Mucosa of stomach (tissue), 1 donor: Measurements from ENCODE around the gene ST6GALNAC4.

Experiments used
- H3K27me3 ChIP-seq: one replicate; pipeline ENCODE4 v1.7.0; 2013; ENCODE audit warnings: mild to moderate bottlenecking, low read length; ENCODE audit not compliant: control insufficient read depth, insufficient read depth
- H3K36me3 ChIP-seq: one replicate; pipeline ENCODE4 v1.7.0; 2013; ENCODE audit warnings: low read length; ENCODE audit not compliant: control insufficient read depth, insufficient read depth
- H3K4me1 ChIP-seq: one replicate; pipeline ENCODE4 v1.7.0; 2013; ENCODE audit warnings: mild to moderate bottlenecking, low read length; ENCODE audit not compliant: control insufficient read depth, insufficient read depth
- H3K4me3 ChIP-seq: one replicate; pipeline ENCODE4 v1.7.0; 2013; ENCODE audit warnings: low read length
- H3K9ac ChIP-seq: one replicate; pipeline ENCODE4 v1.7.0; 2013; ENCODE audit warnings: mild to moderate bottlenecking, low read length, moderate library complexity
- H3K9me3 ChIP-seq: one replicate; pipeline ENCODE4 v1.7.0; 2013; ENCODE audit warnings: mild to moderate bottlenecking, low read length, moderate library complexity; ENCODE audit not compliant: control insufficient read depth
- donor health status: Pancreatic carcinoma.

The ST6GALNAC4 gene

DNA sequence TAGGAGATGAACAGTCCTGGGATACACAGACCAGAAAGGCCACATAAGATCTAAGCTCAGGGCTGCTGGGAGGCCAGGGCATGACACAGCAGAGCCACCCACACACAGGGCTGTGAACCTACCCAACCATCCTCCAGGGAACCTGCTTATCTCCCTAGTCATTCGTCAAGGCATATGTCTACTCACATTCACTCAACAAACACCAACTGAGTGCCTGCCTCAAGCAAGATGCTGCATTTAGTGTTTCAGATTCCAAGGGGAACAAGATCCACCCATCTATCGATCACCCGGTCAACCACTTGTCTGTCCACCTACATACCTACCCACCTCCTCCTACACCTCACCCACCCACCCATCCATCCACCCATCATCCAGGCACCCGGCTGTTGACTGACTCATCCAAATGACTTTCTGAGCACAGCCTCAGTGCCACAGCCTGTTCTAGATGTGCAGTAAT, 19.0 kb upstream of the ST6GALNAC4 start:
- Histone ChIP-seq H3K9me3 (no peaks in the 10 kb centered on the region), H3K27me3 (no peaks in the 10 kb centered on the region), H3K4me1 (peaks cover 30% of the 10 kb centered on the region), H3K9ac (no peak overlapping the region), H3K4me3 (no peak overlapping the region), H3K36me3 (no peaks in the 10 kb centered on the region)

DNA sequence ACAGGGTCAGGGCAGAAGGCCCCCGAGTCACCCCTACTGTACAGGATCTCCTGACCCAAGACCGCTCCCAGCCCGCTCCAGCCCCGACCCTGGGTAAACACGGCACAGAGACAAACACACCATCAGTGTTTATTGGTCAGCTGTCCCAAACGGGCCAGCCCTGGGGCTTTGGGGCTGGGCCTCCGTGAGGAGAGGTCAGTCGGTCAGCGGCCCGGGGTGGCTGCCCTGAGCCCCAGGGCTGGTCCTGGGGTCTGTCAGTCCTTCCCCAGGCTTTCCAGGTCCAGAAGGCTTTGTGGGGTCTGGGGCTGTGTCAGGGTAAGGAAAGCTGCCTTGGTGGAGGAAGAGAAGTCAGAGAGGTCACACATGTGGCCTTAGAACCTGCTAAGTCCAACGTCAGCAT, 18.1 kb upstream of the ST6GALNAC4 start:
- Histone ChIP-seq H3K4me3 (no peak overlapping the region), H3K9ac (no peak overlapping the region), H3K27me3 (no peaks in the 10 kb centered on the region), H3K4me1 (peaks cover 32% of the 10 kb centered on the region), H3K36me3 (no peaks in the 10 kb centered on the region), H3K9me3 (no peaks in the 10 kb centered on the region)

DNA sequence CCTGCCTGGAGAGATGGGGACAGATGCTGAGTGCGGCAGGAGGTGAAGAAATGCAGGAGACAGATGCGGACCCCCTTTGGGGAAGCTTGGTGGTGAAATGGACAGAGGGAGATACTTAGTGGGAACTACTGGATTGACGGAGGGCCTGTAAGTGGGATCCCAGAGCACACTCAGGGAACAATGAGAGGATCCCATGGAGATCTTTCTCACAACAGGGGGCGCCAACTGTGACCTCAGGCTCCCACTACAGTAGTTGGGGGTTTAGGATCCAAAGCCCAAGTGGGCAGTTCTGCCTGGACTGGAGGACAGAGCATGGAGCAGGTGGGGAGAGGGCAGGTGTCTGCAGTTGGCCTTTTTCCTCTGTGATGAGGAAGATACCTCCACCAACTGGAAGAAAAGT, 17.4 kb upstream of the ST6GALNAC4 start:
- Histone ChIP-seq H3K4me3 (no peak overlapping the region), H3K27me3 (peaks cover 4% of the 10 kb centered on the region), H3K9ac (no peak overlapping the region), H3K9me3 (no peaks in the 10 kb centered on the region), H3K4me1 (peaks cover 29% of the 10 kb centered on the region), H3K36me3 (no peaks in the 10 kb centered on the region)

DNA sequence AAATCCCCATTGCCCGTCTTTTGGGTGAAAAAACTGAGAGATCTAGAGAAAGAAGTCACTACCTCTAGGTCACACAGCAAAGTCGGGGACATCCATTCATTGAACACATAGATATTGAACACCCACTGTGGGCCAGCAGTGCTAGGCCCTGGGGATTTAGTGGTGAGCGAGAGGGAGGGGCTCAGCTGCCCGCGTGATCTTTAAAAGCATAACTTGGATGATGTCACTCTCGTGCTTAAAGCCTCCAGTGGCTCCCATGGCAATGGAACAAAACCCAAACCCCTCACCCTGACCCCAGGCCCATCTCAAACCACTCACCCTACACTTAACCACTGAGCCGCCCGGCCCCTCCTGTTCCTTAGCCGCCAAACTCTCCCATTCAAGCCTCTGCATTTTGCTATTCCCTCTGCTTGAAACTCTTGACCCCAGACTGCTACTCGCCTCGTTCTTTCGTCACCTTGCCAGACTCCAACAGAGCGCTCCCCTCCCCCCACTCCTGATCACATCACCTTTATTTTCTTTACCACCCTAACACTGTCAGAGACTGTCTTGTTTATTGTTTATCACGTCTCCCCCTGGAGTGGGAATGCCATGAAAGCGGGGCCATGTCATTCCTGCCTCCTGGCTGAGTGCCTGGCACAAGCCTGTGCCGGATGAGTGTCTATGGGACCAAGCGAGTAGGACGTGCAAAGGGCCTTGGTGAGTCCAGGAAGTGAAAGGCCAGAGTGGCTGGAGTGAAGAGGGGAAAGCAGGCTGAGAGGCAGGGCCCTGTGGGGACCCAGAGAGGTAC, 14.4 kb upstream of the ST6GALNAC4 start:
- H3K36me3 ChIP-seq = no peaks in the 10 kb centered on the region
- peak overlapping the region; percentile 1 for H3K9ac ChIP-seq
- no peaks in the 10 kb centered on the region for H3K9me3 ChIP-seq
- H3K27me3 ChIP-seq = peaks cover 26% of the 10 kb centered on the region
- H3K4me3 ChIP-seq = no peak overlapping the region
- H3K4me1 ChIP-seq = peaks cover 43% of the 10 kb centered on the region

DNA sequence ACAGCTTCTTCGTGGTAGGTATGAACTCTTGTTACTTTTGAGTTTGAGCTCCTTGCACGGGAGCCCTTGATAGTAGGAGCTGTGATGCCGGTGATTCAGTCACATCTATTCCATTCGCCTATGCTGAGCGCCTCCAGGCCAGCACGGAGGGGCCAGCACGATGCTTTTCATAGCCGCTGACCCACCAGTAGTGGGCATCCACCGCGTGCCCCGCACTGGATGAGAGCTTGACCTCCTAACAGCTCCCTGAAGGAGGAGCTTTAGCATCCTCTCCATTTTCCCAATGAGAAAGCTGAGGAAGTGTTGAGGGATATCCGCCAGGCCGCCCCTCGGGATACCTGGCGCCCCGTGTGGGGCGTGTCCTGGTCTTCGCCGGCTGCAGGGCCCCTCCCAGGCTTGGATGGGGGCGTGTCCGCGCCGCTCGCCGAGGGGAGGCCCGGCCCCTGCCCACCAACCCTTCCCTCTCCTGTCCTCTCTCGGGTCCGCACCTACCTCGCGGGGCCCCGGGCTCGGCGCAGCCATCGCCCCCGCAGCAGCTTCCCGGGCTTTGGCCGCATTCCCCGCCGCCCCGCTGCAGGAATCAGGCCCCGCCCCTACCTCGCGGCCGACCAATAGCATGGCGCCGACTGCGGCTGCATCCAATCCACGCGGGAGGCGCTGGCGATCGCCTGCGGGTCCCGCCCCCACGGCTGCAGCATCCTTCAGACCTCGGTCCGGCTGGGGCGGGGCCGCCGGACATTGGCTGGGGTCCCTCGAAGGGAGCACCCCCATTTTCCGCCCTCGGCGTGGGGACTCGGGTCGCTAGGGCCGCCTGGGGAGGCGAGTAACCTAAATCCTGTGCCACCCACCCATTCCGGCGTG, 13.6 kb upstream of the ST6GALNAC4 start, which contains the start of gene PIP5KL1:
Gene PIP5KL1, minus strand, starts transcription at position 547 of the 861 bp plus-strand sequence. Its CDS starts 25 bp downstream, at position 522.
- H3K4me3 ChIP-seq = peak within 1 kb of the TSS; percentile 4
- H3K4me1 ChIP-seq = peaks cover 38% of the 10 kb centered on the region
- H3K9me3 ChIP-seq = no peaks in the 10 kb centered on the region
- H3K36me3 ChIP-seq = no peaks in the 10 kb centered on the region
- H3K27me3 ChIP-seq = peaks cover 28% of the 10 kb centered on the region
- peak within 1 kb of the TSS; percentile 15 for H3K9ac ChIP-seq

DNA sequence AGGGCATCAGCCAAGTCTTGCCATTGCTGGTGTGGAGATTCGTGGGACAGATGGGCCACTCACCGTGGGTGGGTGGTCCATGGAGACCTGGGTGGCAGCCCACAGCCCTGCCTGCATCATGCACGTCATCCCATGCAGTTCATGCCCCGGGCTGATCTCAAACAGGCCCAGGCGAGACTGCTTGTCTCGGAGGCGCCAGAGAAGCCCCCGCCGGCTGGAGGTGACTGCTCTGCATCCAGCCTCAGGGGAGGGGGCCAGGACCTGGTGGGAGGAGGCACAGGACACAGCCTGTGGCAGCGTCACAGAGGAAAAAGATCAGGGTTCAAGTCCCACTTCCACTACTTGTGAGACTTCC, 12.8 kb upstream of the ST6GALNAC4 start:
- no peak overlapping the region for H3K4me3 ChIP-seq
- H3K27me3 ChIP-seq = peaks cover 28% of the 10 kb centered on the region
- peaks cover 38% of the 10 kb centered on the region for H3K4me1 ChIP-seq
- H3K9me3 ChIP-seq = no peaks in the 10 kb centered on the region
- no peak overlapping the region for H3K9ac ChIP-seq
- H3K36me3 ChIP-seq = no peaks in the 10 kb centered on the region

DNA sequence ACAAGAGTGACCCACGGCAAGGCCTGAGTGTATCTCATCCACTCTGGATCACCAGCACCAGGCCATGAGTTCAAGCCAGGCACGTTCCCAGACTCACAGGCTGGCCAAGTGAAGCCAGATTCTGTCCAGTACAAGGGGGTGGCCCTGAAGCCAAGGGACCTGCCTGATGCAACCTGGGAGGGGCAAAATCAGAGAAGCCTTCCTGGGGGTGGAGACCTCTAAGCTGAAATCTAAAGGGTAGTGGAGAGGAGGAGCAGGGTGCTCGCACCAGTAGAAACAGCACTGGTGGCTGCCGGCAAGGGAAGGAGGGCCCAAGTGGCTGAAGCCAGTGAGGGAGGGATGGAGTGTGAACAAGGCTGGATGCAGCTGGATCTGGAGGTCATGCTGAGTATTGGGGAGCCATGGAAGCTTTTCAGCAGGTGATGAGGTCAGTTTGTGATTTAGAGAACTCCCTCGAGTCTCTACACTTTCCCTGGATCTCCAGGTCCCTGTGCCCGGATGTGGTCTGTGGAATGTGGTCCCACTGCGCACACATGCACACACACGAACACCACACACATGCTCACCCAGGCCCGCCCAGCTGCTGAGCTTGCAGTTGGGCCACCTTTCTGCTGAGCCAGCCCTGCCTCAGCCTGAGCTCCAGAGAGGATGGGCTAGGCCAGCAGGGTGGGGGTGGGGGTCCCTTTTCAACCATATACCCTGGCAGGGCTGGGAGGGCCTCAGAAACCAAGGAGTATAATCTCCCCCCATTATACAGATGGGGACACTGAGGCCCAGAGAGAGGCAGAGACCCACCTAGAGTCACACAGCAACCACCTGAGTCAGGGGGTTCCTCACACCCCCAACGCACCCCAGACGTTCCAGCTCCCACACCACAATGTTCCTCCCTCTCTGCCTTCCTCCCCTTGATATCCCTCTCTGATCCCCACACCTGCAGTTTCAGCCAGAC, 12.1 kb upstream of the ST6GALNAC4 start:
- Histone ChIP-seq H3K4me3 (no peak overlapping the region), H3K9ac (no peak overlapping the region), H3K36me3 (no peaks in the 10 kb centered on the region), H3K4me1 (peaks cover 38% of the 10 kb centered on the region), H3K9me3 (no peaks in the 10 kb centered on the region), H3K27me3 (peaks cover 28% of the 10 kb centered on the region)

DNA sequence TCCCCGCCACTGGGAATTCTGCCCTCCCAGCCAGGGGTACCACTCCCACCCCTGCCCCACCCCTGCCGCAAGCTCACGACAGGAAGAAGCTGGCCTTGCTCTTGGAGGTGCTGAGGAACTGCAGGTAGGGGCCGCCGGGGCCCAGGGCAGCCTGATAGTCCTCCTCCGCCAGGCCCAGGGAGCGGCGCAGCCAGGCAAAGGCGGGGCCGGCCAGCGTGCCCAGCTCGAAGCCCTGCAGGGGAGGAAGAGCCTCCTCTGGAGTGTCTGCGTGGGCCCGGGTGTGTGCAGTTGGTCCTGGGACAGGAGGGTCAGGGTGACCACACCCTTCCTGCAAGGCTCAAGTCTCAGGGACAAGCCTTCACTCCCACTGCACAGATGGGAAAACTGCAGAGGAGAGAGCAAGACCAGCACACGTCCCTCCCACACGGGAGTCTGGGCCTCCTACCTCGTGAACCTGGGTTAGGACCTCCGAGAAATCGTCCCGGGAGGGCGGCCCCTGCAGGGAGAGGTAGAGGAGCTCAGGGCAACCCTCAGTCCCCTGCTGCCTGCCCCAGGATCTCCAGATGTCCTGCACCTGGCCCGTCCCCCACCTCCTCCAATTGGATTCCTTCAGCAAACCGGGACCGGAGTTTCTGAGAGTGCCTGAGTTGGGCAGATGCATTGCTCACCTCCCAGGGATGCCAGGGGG, 11.3 kb upstream of the ST6GALNAC4 start:
- Histone ChIP-seq H3K9ac (peak overlapping the region; percentile 22), H3K36me3 (no peaks in the 10 kb centered on the region), H3K4me3 (no peak overlapping the region), H3K27me3 (peaks cover 28% of the 10 kb centered on the region), H3K9me3 (no peaks in the 10 kb centered on the region), H3K4me1 (peaks cover 38% of the 10 kb centered on the region)

DNA sequence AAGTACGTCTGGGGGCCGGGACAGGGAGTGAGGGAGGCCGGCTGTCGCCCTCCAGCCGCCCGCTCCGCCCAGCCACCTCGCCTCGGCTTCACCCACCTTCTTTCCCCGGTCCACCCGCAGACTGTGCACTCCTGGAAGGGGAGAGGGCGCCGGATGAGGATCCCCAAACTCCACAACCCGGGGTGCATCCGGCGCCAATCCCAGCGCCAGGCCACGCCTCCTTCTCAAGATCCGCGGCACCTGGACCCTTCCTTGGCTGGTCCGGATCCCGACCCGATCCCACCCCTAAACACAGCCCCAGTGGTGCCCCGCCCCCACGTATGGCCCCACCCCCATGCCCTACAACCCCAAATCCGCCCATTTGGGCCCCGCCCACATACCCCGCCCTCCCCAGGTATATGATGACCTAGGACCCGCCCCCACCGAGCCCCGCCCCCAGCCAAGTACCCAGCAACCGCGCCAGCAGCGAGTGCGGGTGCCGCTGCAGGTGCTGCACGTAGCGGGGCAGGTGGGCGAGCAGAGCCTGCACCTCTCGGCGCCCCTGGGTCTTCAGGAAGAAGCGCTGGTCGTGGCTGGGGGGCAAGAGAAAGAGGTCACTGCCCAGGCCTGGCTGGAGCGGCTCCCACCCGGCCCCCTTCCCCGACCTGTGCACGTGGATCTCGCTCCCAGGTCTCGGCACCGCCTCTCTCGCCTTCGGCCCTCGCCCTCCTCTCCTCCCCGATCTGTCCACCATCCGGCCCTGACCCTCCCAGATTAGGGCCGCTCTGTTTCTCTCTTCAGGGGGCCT, 10.6 kb upstream of the ST6GALNAC4 start:
- H3K9me3 ChIP-seq = no peaks in the 10 kb centered on the region
- H3K4me1 ChIP-seq = peaks cover 38% of the 10 kb centered on the region
- no peaks in the 10 kb centered on the region for H3K36me3 ChIP-seq
- H3K27me3 ChIP-seq = peaks cover 28% of the 10 kb centered on the region
- H3K9ac ChIP-seq = peak overlapping the region; percentile 22
- H3K4me3 ChIP-seq = no peak overlapping the region

DNA sequence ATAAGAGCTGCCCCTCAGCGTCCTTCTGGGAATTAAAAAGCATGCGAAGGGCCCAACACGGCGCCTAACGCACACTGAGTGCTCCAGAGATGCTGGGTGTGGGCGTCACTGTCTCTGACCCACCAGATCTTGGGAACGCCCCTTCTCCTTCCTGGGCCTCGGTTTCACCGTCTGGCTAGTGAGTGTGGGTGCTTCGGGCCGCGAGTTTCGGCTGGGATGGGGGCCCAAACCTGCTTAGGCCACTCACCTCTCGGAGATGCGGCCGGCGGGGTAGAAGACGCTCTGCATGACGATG, 10.0 kb upstream of the ST6GALNAC4 start:
- Histone ChIP-seq H3K4me3 (no peak overlapping the region), H3K36me3 (no peaks in the 10 kb centered on the region), H3K9ac (no peak overlapping the region), H3K4me1 (peaks cover 37% of the 10 kb centered on the region), H3K9me3 (no peaks in the 10 kb centered on the region), H3K27me3 (peaks cover 28% of the 10 kb centered on the region)
